GM23248 (cell line): ENCODE measurements around the gene XBP1. TPM values are rescaled to one million over a fixed set of nuclear protein-coding genes. Genes with fewer than 3 reads are reported as not detected.
A peak's percentile ranks its signal among the peaks of the same experiment; 100 is the strongest.

Experiments used
- DNase-seq: peaks from one replicate; pipeline ENCODE4 v3.0.0-alpha.2; 2015
- H2AFZ ChIP-seq: fragments of 200-600 bp; sonication (generic); 2 replicates; pipeline ENCODE4 v1.6.1; 2016; ENCODE audit warnings: antibody characterized with exemption
- H3F3A ChIP-seq: fragments of 200-600 bp; sonication (generic); 2 replicates; pipeline ENCODE4 v1.6.1; 2016; ENCODE audit warnings: mild to moderate bottlenecking, antibody characterized with exemption, mixed run types; ENCODE audit not compliant: insufficient read depth
- H3K27ac ChIP-seq: fragments of 200-600 bp; sonication (generic); 2 replicates; pipeline ENCODE4 v1.5.1; 2016; ENCODE audit warnings: mild to moderate bottlenecking
- H3K27me3 ChIP-seq: fragments of 200-600 bp; sonication (generic); replicated peaks from 2 replicates; pipeline ENCODE4 v1.6.1; 2016; ENCODE audit warnings: mild to moderate bottlenecking; ENCODE audit not compliant: insufficient read depth
- H3K36me3 ChIP-seq: fragments of 200-600 bp; sonication (generic); 2 replicates; pipeline ENCODE4 v1.6.1; 2016; ENCODE audit warnings: low read depth, mild to moderate bottlenecking
- H3K4me1 ChIP-seq: fragments of 200-600 bp; sonication (generic); 2 replicates; pipeline ENCODE4 v1.6.1; 2016; ENCODE audit warnings: mild to moderate bottlenecking; ENCODE audit not compliant: insufficient read depth
- H3K4me2 ChIP-seq: fragments of 200-600 bp; sonication (generic); one replicate; pipeline ENCODE4 v1.6.1; 2016; ENCODE audit warnings: mild to moderate bottlenecking; ENCODE audit not compliant: unreplicated experiment
- H3K4me3 ChIP-seq: fragments of 200-600 bp; sonication (generic); 2 replicates; pipeline ENCODE4 v1.5.1; 2016; ENCODE audit warnings: mild to moderate bottlenecking
- H3K79me2 ChIP-seq: fragments of 200-600 bp; sonication (generic); 2 replicates; pipeline ENCODE4 v1.6.1; 2016; ENCODE audit warnings: mild to moderate bottlenecking; ENCODE audit not compliant: insufficient read depth
- H3K9ac ChIP-seq: fragments of 200-600 bp; sonication (generic); 2 replicates; pipeline ENCODE4 v1.6.1; 2016; ENCODE audit warnings: mild to moderate bottlenecking
- H3K9me2 ChIP-seq: fragments of 200-600 bp; sonication (generic); 2 replicates; pipeline ENCODE4 v1.6.1; 2016; ENCODE audit warnings: mixed run types, mild to moderate bottlenecking, moderate library complexity; ENCODE audit not compliant: insufficient read depth
- H3K9me3 ChIP-seq: fragments of 200-600 bp; sonication (generic); one replicate; pipeline ENCODE4 v1.6.1; 2017; ENCODE audit warnings: low read depth
- H4K20me1 ChIP-seq: fragments of 200-600 bp; sonication (generic); 2 replicates; pipeline ENCODE4 v1.6.0; 2016; ENCODE audit not compliant: insufficient read depth
- EZH2 ChIP-seq: fragments of 200-600 bp; sonication (generic); IDR thresholded peaks from 2 replicates; pipeline ENCODE4 v1.6.1; 2018; ENCODE audit warnings: antibody characterized with exemption, mild to moderate bottlenecking; ENCODE audit not compliant: insufficient read depth, poor library complexity, severe bottlenecking
- EZH2phosphoT487 ChIP-seq: fragments of 200-600 bp; sonication (generic); IDR thresholded peaks from 2 replicates; pipeline ENCODE4 v1.6.1; 2018; ENCODE audit warnings: antibody characterized with exemption, moderate library complexity, mild to moderate bottlenecking, low read depth; ENCODE audit not compliant: insufficient read depth
- WGBS, 2 experiments: methylation state at CpG; one replicate each; pipeline ENCODE4 v1.1.6; 2015 to 2017; ENCODE audit warnings: low lambda C conversion rate in 2 of 2, low coverage in 1 of 2; ENCODE audit errors: missing lambda C conversion rate in 2 of 2; 5-methylcytosine and 5-hydroxymethylcytosine counted together
- in situ Hi-C: fragments of 300-500 bp; cut with MboI; formaldehyde crosslinking; loops from 2 replicates; pipeline ENCODE4 v1.15.0; 2020
- polyA plus RNA-seq: library from polyadenylated mRNA; unstranded; fragments of >200 nt; fragmentation: Nextera tagmentation; extraction: Ambion mirVana; gene quantifications from 2 replicates; pipeline ENCODE4 v1.2.1, GENCODE V29; 2016
- total RNA-seq: library from RNA; depleted of rRNA; stranded (reverse); fragments of >200 nt; shearing (Covaris generic); gene quantifications from 2 replicates; pipeline ENCODE4 v1.2.3, GENCODE V29; 2014

XBP1 gene
- total and polyA plus RNA-seq, 2 experiments from 2014 or later = 256 to 324 TPM

DNA sequence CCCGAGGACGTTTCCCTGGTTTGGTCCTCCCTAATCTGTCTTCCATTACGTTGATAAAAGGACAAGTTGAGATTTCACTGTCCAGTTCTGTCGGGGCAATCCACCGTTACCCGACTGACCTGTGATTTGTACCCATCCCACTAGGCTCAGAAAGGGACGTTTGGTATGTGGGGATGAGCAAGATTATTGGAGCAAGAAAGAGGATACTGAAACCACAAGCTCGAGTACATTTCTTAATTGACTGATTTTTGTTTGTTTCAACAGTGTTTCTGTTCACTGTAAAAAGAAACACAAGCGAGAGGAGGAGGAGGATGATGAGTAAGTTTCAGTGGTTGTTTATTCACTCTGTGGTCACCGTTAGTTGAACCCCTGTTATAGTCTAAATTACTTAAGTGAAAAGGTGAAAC lies 26.9 kb downstream of the XBP1 start:
- in situ Hi-C loops = no loop called here
- 0 to 1% methylated on average over 10 of the region's 10 CpGs for WGBS, 2 experiments
- Histone ChIP-seq H3K36me3 (peaks cover 14% of the 10 kb centered on the region), H3K9ac (peak overlapping the region; percentile 95), H4K20me1 (no peaks in the 10 kb centered on the region), H3K27me3 (no peaks in the 10 kb centered on the region), H3K9me2 (no peaks in the 10 kb centered on the region), H3K9me3 (no peaks in the 10 kb centered on the region), H3K4me2 (peak overlapping the region; percentile 84), H3K4me1 (0 out of 2 replicates have a peak, but pooled peaks cover 8% of the 10 kb centered on the region), H3K4me3 (peak overlapping the region; percentile 82), H3K79me2 (peaks cover 49% of the 10 kb centered on the region), H3F3A (peaks cover 12% of the 10 kb centered on the region), H2AFZ (peak overlapping the region; percentile 79), H3K27ac (peak overlapping the region; percentile 92)
- DNase-seq = peak; percentile 63
- TF ChIP-seq EZH2 (no peak), EZH2phosphoT487 (no peak)

DNA sequence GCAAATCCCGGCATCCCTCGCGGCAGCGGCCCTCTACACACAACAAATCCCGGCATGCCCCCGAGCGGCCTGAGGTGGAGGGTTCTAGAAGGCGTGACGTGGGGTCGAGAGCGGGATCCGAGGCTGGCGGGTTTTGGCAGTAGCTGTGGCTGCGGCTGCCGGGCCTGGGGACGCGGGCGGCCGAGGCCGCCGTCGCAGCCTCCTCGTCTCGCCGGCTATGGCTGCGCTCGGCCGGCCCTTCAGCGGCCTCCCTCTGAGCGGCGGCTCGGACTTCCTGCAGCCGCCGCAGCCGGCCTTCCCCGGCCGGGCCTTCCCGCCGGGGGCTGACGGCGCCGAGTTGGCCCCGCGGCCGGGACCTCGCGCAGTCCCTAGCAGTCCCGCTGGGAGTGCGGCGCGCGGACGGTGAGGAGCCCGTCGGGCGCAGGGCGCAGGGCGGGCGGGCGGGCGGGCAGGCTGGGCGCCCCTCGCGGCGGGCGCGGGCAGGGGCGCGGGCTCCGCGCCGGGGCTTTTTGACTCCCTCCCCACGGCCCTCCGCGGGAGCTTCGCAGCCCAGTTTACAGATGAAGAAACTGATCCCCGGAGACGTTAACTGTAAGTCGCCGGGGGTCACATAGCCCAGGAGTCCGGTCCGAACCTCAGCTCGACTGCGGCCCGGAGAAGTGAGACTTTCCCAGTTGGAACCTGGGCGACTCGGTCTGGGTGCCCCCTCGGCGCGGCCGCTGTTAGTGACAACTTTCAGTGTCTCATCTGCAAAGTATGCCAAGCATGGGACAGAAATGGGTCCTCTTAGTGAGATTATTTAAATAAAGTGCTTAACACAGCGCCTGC lies 27.5 kb downstream of the XBP1 start, which contains the start of gene CCDC117:
CCDC117 (plus strand) TSS at position 63 of the 828 bp plus-strand sequence; CDS start at position 218, 155 bp downstream.
- peak; percentile 98 for DNase-seq
- H3F3A ChIP-seq = peaks cover 12% of the 10 kb centered on the region
- H3K4me3 ChIP-seq = peak within 1 kb of the TSS; percentile 82
- H3K9me2 ChIP-seq = no peaks in the 10 kb centered on the region
- peaks cover 43% of the 10 kb centered on the region for H3K79me2 ChIP-seq
- peaks cover 14% of the 10 kb centered on the region for H3K36me3 ChIP-seq
- no peaks in the 10 kb centered on the region for H4K20me1 ChIP-seq
- in situ Hi-C loops = no loop called here
- H3K27me3 ChIP-seq = no peaks in the 10 kb centered on the region
- H2AFZ ChIP-seq = peak within 1 kb of the TSS; percentile 95
- no peak for TF ChIP-seq EZH2
- TF ChIP-seq EZH2phosphoT487 = no peak
- H3K27ac ChIP-seq = peak within 1 kb of the TSS; percentile 92
- H3K4me2 ChIP-seq = peak within 1 kb of the TSS; percentile 84
- WGBS, 2 experiments = 1 to 2% methylated on average over 27 to 41 of the region's 92 CpGs
- 0 out of 2 replicates have a peak, but pooled peaks cover 8% of the 10 kb centered on the region for H3K4me1 ChIP-seq
- peak within 1 kb of the TSS; percentile 95 for H3K9ac ChIP-seq
- H3K9me3 ChIP-seq = no peaks in the 10 kb centered on the region

DNA sequence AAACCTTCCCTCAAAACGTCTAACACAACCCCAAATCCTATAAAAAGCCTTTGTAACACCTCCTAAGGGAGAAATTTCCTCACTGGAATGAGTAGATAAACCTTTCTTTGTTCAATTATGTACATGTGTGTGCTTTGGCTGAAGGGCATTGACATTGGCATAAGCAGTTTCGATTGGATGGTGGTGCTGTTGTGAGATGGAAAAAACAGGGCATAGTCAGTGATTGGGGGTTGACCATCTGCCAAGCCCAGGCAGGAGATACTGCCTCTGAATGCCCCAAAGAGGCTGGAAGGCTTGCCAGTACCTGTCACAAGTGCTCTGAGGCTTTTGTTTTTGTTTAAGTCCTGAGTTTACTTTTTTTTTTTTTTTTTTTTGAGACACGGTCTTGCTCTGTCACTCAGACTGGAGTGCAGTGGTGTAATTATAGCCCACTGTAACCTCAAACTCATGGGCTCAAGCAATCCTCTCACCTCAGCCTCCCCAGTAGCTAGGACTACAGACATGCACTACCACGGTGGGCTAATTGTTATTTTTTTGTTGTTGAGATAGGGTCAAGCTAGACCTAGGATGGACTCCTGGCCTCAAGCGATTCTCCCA lies 29.1 kb downstream of the XBP1 start:
- TF ChIP-seq EZH2 (no peak), EZH2phosphoT487 (no peak)
- 62 to 70% methylated on average over 5 of the region's 5 CpGs for WGBS, 2 experiments
- Histone ChIP-seq H3K9me2 (no peaks in the 10 kb centered on the region), H3K27me3 (no peaks in the 10 kb centered on the region), H4K20me1 (no peaks in the 10 kb centered on the region), H2AFZ (no peak overlapping the region), H3F3A (peaks cover 12% of the 10 kb centered on the region), H3K36me3 (peaks cover 14% of the 10 kb centered on the region), H3K27ac (no peak overlapping the region), H3K4me2 (no peak overlapping the region), H3K9ac (no peak overlapping the region), H3K9me3 (no peaks in the 10 kb centered on the region), H3K79me2 (peaks cover 27% of the 10 kb centered on the region), H3K4me3 (no peak overlapping the region), H3K4me1 (0 out of 2 replicates have a peak, but pooled peaks cover 8% of the 10 kb centered on the region)
- DNase-seq = no peak
- in situ Hi-C loops = no loop called here

DNA sequence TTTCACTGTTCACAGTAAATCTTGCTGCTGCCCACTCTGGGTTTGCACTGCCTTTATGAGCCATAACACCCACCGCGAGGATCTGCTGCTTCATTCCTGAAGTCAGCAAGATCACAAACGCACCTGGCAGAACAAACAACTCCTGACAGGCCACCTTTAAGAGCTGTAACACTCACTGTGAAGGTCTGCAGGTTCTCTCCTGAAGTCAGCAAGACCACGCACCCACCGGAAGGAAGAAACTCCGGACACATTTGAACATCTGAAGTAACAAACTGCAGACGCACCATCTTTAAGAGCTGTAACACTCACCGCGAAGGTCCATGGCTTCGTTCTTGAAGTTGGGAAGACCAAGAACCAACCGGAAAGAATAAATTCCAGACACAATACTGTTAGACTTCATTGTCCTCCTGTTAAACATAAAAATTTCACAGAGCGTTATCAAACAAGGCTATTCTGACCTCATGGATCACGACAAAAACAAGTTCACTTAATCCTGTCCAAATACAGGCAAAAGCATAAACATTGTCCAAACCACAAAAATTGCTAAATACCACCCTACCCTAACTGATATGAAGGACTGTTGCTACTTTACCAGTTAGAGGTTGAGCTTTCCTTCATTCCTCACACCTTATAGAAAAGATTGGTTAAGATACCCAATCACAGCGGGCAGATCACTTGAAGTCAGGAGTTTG lies 30.8 kb downstream of the XBP1 start:
- H3K9me3 ChIP-seq = no peaks in the 10 kb centered on the region
- 0 out of 2 replicates have a peak, but pooled peaks cover 4% of the 10 kb centered on the region for H3K4me1 ChIP-seq
- TF ChIP-seq EZH2phosphoT487 = no peak
- TF ChIP-seq EZH2 = no peak
- H2AFZ ChIP-seq = no peak overlapping the region
- WGBS, 2 experiments = 57 to 70% methylated on average over 14 of the region's 14 CpGs
- H3K79me2 ChIP-seq = peaks cover 10% of the 10 kb centered on the region
- H3F3A ChIP-seq = peaks cover 12% of the 10 kb centered on the region
- no peaks in the 10 kb centered on the region for H4K20me1 ChIP-seq
- no peak overlapping the region for H3K4me2 ChIP-seq
- in situ Hi-C loops = no loop called here
- H3K9ac ChIP-seq = no peak overlapping the region
- H3K27me3 ChIP-seq = no peaks in the 10 kb centered on the region
- no peak overlapping the region for H3K27ac ChIP-seq
- H3K9me2 ChIP-seq = no peaks in the 10 kb centered on the region
- no peak for DNase-seq
- H3K36me3 ChIP-seq = peaks cover 3% of the 10 kb centered on the region; the same call in 1 of the 2 replicates
- H3K4me3 ChIP-seq = no peak overlapping the region
